LNCaP clone FGC (cell line): ENCODE data around the gene ATP11A.

ENCODE experiments used
- DNase-seq: peaks from one replicate; pipeline ENCODE4 v3.0.0-alpha.2; 2011; ENCODE audit warnings: low read depth
- H3K4me3 ChIP-seq: 2 replicates; pipeline ENCODE4 v1.5.1; 2011; ENCODE audit warnings: mild to moderate bottlenecking, low read depth, low read length, control low read depth
- TF ChIP-seq, protein P1 (sequence below): IDR thresholded peaks from 2 replicates; pipeline ENCODE4 v1.5.1; 2012; ENCODE audit warnings: mild to moderate bottlenecking; ENCODE audit not compliant: control insufficient read depth, insufficient read depth; ENCODE audit errors: extremely low read depth

ATP11A gene

GRCh38 chr13:112929783-112930055 is 239.9 kb downstream of the ATP11A start:
- H3K4me3 ChIP-seq = no peak overlapping the region
- no peak for DNase-seq
- TF ChIP-seq, protein P1, sequence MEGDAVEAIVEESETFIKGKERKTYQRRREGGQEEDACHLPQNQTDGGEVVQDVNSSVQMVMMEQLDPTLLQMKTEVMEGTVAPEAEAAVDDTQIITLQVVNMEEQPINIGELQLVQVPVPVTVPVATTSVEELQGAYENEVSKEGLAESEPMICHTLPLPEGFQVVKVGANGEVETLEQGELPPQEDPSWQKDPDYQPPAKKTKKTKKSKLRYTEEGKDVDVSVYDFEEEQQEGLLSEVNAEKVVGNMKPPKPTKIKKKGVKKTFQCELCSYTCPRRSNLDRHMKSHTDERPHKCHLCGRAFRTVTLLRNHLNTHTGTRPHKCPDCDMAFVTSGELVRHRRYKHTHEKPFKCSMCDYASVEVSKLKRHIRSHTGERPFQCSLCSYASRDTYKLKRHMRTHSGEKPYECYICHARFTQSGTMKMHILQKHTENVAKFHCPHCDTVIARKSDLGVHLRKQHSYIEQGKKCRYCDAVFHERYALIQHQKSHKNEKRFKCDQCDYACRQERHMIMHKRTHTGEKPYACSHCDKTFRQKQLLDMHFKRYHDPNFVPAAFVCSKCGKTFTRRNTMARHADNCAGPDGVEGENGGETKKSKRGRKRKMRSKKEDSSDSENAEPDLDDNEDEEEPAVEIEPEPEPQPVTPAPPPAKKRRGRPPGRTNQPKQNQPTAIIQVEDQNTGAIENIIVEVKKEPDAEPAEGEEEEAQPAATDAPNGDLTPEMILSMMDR = no peak

DNA sequence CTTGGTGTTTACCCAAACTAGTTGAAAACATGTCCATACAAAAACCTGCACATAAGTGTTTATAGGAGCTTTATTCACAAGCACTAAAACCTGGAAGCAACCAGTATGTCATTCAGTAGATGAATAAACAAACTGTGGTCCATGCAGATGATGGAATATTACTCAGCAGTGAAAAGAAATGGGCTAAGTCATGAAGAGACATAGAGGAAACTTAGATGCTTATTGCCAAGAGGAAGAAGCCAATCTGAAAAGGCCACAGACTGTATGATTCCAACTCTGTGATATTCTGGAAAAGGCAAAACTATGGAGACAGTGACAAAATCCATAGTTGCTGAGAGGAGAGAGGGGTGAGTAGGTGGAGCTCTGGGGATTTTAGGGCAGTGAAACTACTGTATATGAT is 240.4 kb downstream of the ATP11A start:
- TF ChIP-seq, protein P1 = no peak
- no peak for DNase-seq
- H3K4me3 ChIP-seq = no peak overlapping the region

DNA sequence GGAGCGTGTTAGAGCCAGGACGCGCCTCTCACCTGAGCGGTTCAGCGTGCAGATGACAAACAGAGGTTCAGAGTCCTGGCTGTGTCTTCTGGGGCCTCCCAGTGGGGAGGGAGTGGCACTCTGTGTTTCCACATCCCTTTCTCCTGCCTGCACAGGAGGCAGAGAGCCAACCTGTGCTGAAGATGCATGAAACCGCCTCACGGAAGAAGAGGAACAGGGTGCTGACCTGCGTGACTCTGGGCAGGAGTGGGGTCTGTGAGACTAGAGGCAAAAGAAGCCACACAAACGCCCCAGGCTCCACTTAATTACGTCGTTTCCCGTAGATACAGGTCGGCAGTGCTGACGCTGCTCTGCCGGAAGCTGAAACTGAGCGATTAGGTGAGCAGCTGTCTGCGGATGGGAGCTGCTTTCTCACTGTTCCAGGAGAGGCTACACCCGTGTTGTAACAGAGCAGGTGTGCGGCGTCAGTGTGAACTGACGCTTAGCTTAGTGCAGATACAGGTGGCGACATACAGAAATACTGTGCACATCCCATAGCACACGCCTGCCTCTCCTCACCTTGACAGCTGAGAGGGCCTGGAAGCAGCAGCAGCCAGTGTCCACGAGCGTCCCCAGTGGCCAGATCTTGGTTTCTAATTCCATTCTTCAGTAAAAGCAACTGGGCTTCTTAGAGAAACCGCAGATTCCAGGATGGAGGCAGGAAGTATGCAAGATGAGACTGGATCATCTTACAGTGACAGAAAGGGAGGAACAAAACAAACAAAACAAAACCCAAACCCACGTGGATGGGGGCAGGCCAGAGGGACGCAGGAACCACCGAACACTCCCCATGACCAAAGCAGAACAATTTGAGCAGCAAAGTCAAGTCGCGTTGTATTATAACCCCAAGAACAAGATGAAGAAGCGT is 241.4 kb downstream of the ATP11A start:
- no peak overlapping the region for H3K4me3 ChIP-seq
- TF ChIP-seq, protein P1 = peak; percentile 46
- DNase-seq = no peak

DNA sequence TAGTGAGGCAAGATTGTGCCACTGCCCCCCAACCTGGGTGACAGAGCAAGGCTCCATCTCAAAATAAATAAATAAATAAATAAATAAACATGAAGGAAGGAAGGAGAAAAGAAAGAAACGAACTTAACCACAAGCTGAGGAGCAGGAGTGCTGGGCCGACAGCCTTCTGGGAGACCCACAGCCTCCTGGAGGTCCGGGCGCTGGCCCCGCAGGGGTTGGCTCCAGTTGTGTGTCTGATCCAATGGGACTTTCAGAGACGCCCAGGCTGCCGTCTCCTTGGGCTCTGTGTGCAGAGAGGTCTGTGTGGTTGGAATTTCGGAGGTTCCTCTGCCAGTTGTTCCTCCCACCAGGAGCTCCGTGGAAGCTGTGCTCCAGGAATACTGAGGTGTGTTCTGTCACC is 243.1 kb downstream of the ATP11A start:
- H3K4me3 ChIP-seq = no peak overlapping the region
- no peak for DNase-seq
- TF ChIP-seq, protein P1 = no peak

GRCh38 chr13:112933649-112934048 is 243.8 kb downstream of the ATP11A start:
- H3K4me3 ChIP-seq = no peak overlapping the region
- no peak for DNase-seq
- TF ChIP-seq, protein P1 = no peak

DNA sequence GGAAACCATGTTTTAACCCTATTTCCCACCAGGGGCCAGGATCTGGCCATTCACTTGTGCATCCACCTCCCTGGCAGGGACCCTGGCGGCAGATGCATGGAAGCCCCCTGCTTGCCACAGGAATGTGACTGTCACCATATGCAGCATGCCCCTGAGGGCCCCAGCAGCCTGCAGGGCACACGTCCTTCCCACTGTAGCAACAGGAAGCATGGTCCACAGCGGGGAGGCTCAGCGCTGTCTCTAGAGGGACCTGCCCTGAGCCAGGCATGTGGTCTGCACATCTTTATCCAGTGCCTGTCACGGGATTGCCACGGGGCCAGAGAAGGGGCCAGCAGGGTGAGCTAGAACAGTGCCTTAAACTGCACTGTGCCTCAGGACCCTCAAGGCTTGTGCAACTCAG is 244.2 kb downstream of the ATP11A start:
- no peak for DNase-seq
- no peak overlapping the region for H3K4me3 ChIP-seq
- TF ChIP-seq, protein P1 = no peak
